Muscle layer of duodenum (tissue), 2 donors: Measurements from ENCODE around the gene PKP2.

Experiments
- H3K27ac ChIP-seq: one replicate; pipeline ENCODE4 v1.7.0; 2013; ENCODE audit warnings: mild to moderate bottlenecking, low read length
- H3K27me3 ChIP-seq: one replicate; pipeline ENCODE4 v1.7.0; 2013; ENCODE audit warnings: low read depth, mild to moderate bottlenecking, control low read depth, low read length
- H3K36me3 ChIP-seq, 2 donors: one replicate each; pipeline ENCODE4 v1.7.0; 2013; ENCODE audit warnings: low read length in 2 of 2, control low read depth in 1 of 2, mild to moderate bottlenecking in 1 of 2; ENCODE audit not compliant: insufficient read depth in 2 of 2, control insufficient read depth in 1 of 2
- H3K4me1 ChIP-seq, 2 donors: one replicate each; pipeline ENCODE4 v1.7.0; 2013; ENCODE audit warnings: low read length in 2 of 2, mild to moderate bottlenecking in 2 of 2, control low read depth in 1 of 2, moderate library complexity in 1 of 2; ENCODE audit not compliant: insufficient read depth in 2 of 2, control insufficient read depth in 1 of 2
- H3K4me3 ChIP-seq, 2 donors: one replicate each; pipeline ENCODE4 v1.7.0; 2013; ENCODE audit warnings: low read length in 2 of 2, low read depth in 1 of 2, mild to moderate bottlenecking in 1 of 2
- H3K9me3 ChIP-seq, 2 donors: one replicate each; pipeline ENCODE4 v1.7.0; 2013; ENCODE audit warnings: low read length in 2 of 2, control low read depth in 1 of 2, mild to moderate bottlenecking in 1 of 2; ENCODE audit not compliant: control insufficient read depth in 1 of 2
- donor health status: healthy.

Gene PKP2

GRCh38 chr12:32907898-32908476 is 11.4 kb upstream of the PKP2 start:
- Histone ChIP-seq H3K9me3 (no peaks in the 10 kb centered on the region), H3K27ac (no peak overlapping the region), H3K36me3 (no peaks in the 10 kb centered on the region), H3K4me3 (no peak overlapping the region), H3K4me1 (no peaks in the 10 kb centered on the region), H3K27me3 (no peaks in the 10 kb centered on the region)

GRCh38 chr12:32907166-32907565 is 10.6 kb upstream of the PKP2 start:
- H3K27me3 ChIP-seq = no peaks in the 10 kb centered on the region
- no peaks in the 10 kb centered on the region for H3K36me3 ChIP-seq
- no peaks in the 10 kb centered on the region for H3K4me1 ChIP-seq
- H3K4me3 ChIP-seq = no peak overlapping the region
- H3K9me3 ChIP-seq = no peaks in the 10 kb centered on the region
- H3K27ac ChIP-seq = no peak overlapping the region

DNA sequence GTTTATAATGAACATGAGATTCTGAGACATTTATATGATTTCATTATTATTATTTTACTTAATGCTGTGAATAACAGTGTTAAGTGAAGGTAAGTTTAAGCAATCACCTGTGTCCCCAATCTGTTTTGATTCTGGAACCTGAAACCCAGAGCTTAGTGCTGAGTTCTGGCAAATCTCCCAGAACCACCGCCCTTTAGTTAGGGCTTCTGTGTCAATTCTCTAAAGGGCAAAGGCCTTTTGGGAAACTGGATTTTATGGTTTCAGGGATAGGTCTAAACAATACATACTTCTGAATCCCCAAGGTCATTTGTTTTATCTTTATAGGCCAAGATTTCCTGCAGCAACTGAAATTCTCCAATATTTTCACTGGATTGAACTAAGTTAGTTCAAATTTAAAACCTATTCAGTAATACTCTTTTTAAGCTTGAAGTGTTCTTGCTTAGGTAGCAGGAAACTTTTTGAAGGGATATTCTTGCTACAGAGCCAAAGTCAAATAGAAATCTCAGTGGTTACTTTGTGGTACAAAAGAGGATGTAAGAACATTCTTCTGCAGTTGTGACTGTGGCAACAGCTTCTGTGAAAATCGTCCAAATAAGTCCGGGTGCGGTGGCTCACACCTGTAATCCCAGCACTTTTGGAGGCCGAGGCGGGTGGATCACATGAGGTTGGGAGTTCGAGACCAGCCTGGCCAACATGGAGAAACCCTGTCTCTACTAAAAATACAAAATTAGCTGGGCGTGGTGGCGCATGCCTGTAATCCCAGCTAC is 10.0 kb upstream of the PKP2 start:
- H3K9me3 ChIP-seq = no peaks in the 10 kb centered on the region
- H3K4me1 ChIP-seq = no peaks in the 10 kb centered on the region
- H3K36me3 ChIP-seq = no peaks in the 10 kb centered on the region
- no peak overlapping the region for H3K4me3 ChIP-seq
- H3K27me3 ChIP-seq = no peaks in the 10 kb centered on the region
- H3K27ac ChIP-seq = no peak overlapping the region

DNA sequence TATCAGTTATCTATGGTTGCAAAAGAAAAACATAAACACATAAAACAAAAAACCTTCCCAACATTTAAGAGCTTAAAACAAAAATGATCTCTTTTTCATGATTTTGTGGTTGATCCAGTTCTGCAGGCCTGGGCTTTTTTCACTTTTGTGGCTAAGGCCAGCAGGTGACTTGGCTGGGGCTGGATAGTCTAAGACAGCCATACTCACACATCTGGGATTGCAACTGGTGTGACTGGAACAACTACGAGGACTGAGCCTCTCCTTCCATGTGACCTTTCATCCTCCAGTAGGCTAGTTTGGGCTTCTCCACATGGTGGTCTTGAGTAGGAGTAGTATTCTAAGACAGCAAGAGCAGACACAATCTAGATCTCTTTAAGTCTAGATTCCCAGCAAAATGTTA is 7.2 kb upstream of the PKP2 start:
- Histone ChIP-seq H3K9me3 (no peaks in the 10 kb centered on the region), H3K4me1 (no peaks in the 10 kb centered on the region), H3K27me3 (no peaks in the 10 kb centered on the region), H3K36me3 (no peaks in the 10 kb centered on the region), H3K4me3 (no peak overlapping the region), H3K27ac (no peak overlapping the region)

DNA sequence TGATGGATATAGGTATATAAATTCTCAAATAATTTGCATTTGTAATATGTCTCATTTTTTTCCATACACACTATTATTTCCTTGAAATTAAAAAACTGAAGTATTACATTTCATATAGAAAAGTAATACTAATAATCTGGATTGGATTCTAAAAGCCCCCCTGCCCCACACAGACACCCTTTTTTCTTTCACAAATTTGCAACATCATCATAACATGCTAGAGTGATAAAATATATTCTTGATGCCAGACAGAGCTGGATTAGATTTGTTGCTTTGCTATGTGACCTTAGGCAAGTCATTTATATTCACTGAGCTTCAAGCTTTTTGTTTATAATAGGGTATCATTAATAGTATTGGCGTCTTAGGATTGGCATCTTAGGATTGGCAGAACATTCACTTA is 6.7 kb upstream of the PKP2 start:
- Histone ChIP-seq H3K4me1 (no peaks in the 10 kb centered on the region), H3K27me3 (no peaks in the 10 kb centered on the region), H3K36me3 (no peaks in the 10 kb centered on the region), H3K27ac (no peak overlapping the region), H3K4me3 (no peak overlapping the region), H3K9me3 (no peaks in the 10 kb centered on the region)

DNA sequence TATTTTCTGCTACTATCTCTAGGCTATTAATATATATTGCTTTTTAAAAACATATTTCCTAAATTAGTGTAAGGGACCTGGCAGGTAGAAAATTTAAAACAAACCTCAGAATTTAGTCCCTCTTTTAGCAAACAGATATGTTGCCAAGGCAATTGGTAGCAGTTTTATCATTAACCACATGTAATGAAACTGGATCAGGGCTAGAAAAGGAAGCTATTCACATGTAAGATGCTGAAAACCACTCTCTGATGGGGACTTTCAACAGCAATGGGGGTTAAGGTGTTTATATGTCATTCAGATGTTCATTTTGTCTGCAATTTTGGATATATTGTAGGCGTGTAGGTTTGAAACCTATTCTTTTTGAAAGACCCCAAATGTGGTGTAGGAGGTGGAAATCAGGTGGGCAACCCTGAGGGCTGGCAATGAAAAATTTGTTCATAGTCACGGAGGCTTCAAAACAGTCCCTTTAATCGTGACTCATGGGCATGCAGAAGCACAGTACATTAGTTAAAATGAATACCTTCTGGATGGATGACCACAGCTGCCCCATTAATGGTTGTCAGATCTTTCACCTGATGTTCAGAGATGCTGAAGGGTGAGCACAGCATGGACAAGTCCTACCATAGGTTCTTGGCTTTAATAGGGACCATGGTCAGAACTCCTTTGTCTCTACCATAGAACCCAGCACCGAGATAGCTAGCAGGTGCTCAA is 5.9 kb upstream of the PKP2 start:
- H3K27me3 ChIP-seq = no peaks in the 10 kb centered on the region
- no peak overlapping the region for H3K4me3 ChIP-seq
- no peaks in the 10 kb centered on the region for H3K4me1 ChIP-seq
- H3K27ac ChIP-seq = no peak overlapping the region
- H3K36me3 ChIP-seq = no peaks in the 10 kb centered on the region
- no peaks in the 10 kb centered on the region for H3K9me3 ChIP-seq

GRCh38 chr12:32901553-32901952 is 5.0 kb upstream of the PKP2 start:
- H3K27ac ChIP-seq = no peak overlapping the region
- no peaks in the 10 kb centered on the region for H3K4me1 ChIP-seq
- no peaks in the 10 kb centered on the region for H3K9me3 ChIP-seq
- H3K27me3 ChIP-seq = no peaks in the 10 kb centered on the region
- H3K36me3 ChIP-seq = no peaks in the 10 kb centered on the region
- H3K4me3 ChIP-seq = no peak overlapping the region

GRCh38 chr12:32897687-32898573 is 1.4 kb upstream of the PKP2 start:
- H3K36me3 ChIP-seq = no peaks in the 10 kb centered on the region
- peak overlapping the region in 1 of 2 donors; percentile 60 for H3K4me3 ChIP-seq
- no peaks in the 10 kb centered on the region for H3K9me3 ChIP-seq
- H3K27ac ChIP-seq = peak overlapping the region; percentile 22
- H3K27me3 ChIP-seq = no peaks in the 10 kb centered on the region
- H3K4me1 ChIP-seq = peaks cover 0 to 18% of the 10 kb centered on the region in 2 donors

- Histone ChIP-seq H3K27ac (peak overlapping the region; percentile 22), H3K27me3 (no peaks in the 10 kb centered on the region), H3K4me1 (peaks cover 0 to 18% of the 10 kb centered on the region in 2 donors), H3K36me3 (no peaks in the 10 kb centered on the region), H3K9me3 (no peaks in the 10 kb centered on the region), H3K4me3 (peak overlapping the region; percentile 60 to 73)
Observed at GRCh38 chr12:32897281-32897610, 669 bp upstream of the PKP2 start.

DNA sequence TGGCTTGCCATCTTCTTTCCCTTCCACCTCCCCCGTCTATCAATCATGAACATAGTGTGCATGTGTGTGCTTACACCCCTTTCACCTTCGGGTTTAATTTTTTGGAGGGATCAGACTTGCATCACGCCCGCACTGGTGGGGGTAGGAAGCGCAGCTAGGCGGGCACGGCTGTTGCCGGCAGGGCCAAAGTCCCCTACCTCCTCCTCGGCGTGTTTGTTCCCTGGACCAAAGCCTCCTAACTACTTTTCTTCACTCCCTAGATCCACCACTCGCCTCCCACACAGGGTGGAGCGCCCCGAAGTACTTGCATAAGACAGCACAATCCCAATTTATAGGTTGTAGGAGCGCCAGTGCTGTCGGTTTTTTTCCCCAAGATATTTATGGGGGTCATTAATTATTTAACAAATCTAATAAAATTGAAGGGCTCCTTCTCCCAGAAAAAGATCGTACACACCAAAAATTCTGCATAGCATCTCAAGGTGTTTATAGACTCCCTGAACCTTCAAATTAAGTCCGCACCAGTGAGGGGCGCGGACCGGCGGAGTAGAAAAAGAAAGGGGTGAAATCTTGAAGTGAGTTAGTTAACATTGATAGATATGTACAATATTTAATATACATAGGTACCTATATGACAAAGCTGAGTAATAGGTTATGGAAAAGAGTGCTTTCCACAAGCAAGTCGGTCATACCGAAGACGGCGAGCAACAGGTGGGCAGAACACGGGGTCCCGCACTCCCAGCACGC is 717 bp downstream of the PKP2 start:
- peaks cover 0 to 18% of the 10 kb centered on the region in 2 donors for H3K4me1 ChIP-seq
- peak overlapping the region; percentile 66 to 73 for H3K4me3 ChIP-seq
- H3K36me3 ChIP-seq = no peaks in the 10 kb centered on the region
- no peaks in the 10 kb centered on the region for H3K27me3 ChIP-seq
- H3K27ac ChIP-seq = peak overlapping the region; percentile 49
- H3K9me3 ChIP-seq = no peaks in the 10 kb centered on the region
